Muscle layer of colon (tissue), 2 donors: ENCODE results near the gene HOXA3.

Experiments used
- H3K27ac ChIP-seq: one replicate; pipeline ENCODE4 v1.7.0; 2013; ENCODE audit warnings: low read depth, mild to moderate bottlenecking, low read length, moderate library complexity
- H3K27me3 ChIP-seq, 2 donors: one replicate each; pipeline ENCODE4 v1.7.0; 2013; ENCODE audit warnings: low read length in 2 of 2, mild to moderate bottlenecking in 2 of 2; ENCODE audit not compliant: insufficient read depth in 2 of 2, control insufficient read depth in 1 of 2
- H3K36me3 ChIP-seq: one replicate; pipeline ENCODE4 v1.7.0; 2013; ENCODE audit warnings: mild to moderate bottlenecking, low read length; ENCODE audit not compliant: insufficient read depth
- H3K4me1 ChIP-seq: one replicate; pipeline ENCODE4 v1.7.0; 2013; ENCODE audit warnings: mild to moderate bottlenecking, low read length; ENCODE audit not compliant: insufficient read depth
- H3K4me3 ChIP-seq, 2 donors: one replicate each; pipeline ENCODE4 v1.7.0; 2013; ENCODE audit warnings: low read length in 2 of 2, low read depth in 1 of 2, mild to moderate bottlenecking in 1 of 2, moderate library complexity in 1 of 2
- H3K9ac ChIP-seq: one replicate; pipeline ENCODE4 v1.7.0; 2013; ENCODE audit warnings: low read length
- H3K9me3 ChIP-seq: one replicate; pipeline ENCODE4 v1.7.0; 2013; ENCODE audit warnings: mild to moderate bottlenecking, low read length
- donor health status: abdominal sarcoma.
- donor health status: Adenocarcinoma of cecum.

The HOXA3 gene

GRCh38 chr7:27174874-27175625 lies 22.7 kb upstream of the HOXA3 start:
- Histone ChIP-seq H3K9ac (peak overlapping the region; percentile 59), H3K9me3 (no peaks in the 10 kb centered on the region), H3K4me1 (peaks cover 13% of the 10 kb centered on the region), H3K27ac (peak overlapping the region; percentile 93), H3K4me3 (peak overlapping the region; percentile 67 to 74), H3K36me3 (peaks cover 7% of the 10 kb centered on the region), H3K27me3 (peaks cover 0 to 5% of the 10 kb centered on the region in 2 donors)

GRCh38 chr7:27173956-27174873 lies 21.8 kb upstream of the HOXA3 start, which contains the start of gene HOXA10:
Gene HOXA10, minus strand, starts transcription at chr7:27174320. Its CDS starts 14 bp downstream, at chr7:27174306.
- peaks cover 12% of the 10 kb centered on the region for H3K4me1 ChIP-seq
- peaks cover 0 to 5% of the 10 kb centered on the region in 2 donors for H3K27me3 ChIP-seq
- H3K36me3 ChIP-seq = peaks cover 7% of the 10 kb centered on the region
- H3K9me3 ChIP-seq = no peaks in the 10 kb centered on the region
- peak within 1 kb of the TSS; percentile 93 for H3K27ac ChIP-seq
- peak within 1 kb of the TSS; percentile 89 for H3K9ac ChIP-seq
- peak within 1 kb of the TSS; percentile 67 to 74 for H3K4me3 ChIP-seq

GRCh38 chr7:27173511-27173955 lies 21.1 kb upstream of the HOXA3 start:
- Histone ChIP-seq H3K9ac (peak overlapping the region; percentile 89), H3K27ac (peak overlapping the region; percentile 93), H3K36me3 (peaks cover 7% of the 10 kb centered on the region), H3K4me3 (peak overlapping the region; percentile 67 to 74), H3K27me3 (peaks cover 0 to 5% of the 10 kb centered on the region in 2 donors), H3K4me1 (peaks cover 12% of the 10 kb centered on the region), H3K9me3 (no peaks in the 10 kb centered on the region)

GRCh38 chr7:27172823-27173510 lies 20.6 kb upstream of the HOXA3 start:
- Histone ChIP-seq H3K36me3 (peaks cover 7% of the 10 kb centered on the region), H3K4me1 (peaks cover 12% of the 10 kb centered on the region), H3K9ac (peak overlapping the region; percentile 89), H3K27me3 (peaks cover 0 to 5% of the 10 kb centered on the region in 2 donors), H3K9me3 (no peaks in the 10 kb centered on the region), H3K27ac (peak overlapping the region; percentile 93), H3K4me3 (peak overlapping the region; percentile 67 to 74)

- peak overlapping the region; percentile 89 for H3K9ac ChIP-seq
- H3K27me3 ChIP-seq = peaks cover 0 to 5% of the 10 kb centered on the region in 2 donors
- H3K9me3 ChIP-seq = no peaks in the 10 kb centered on the region
- H3K4me1 ChIP-seq = peaks cover 12% of the 10 kb centered on the region
- peak overlapping the region; percentile 93 for H3K27ac ChIP-seq
- peak overlapping the region; percentile 67 to 74 for H3K4me3 ChIP-seq
- H3K36me3 ChIP-seq = peaks cover 7% of the 10 kb centered on the region
These were observed 20.0 kb upstream of the HOXA3 start for GRCh38 chr7:27172315-27172774.

- H3K27ac ChIP-seq = peak overlapping the region; percentile 93
- peaks cover 9% of the 10 kb centered on the region for H3K4me1 ChIP-seq
- H3K9ac ChIP-seq = peak overlapping the region; percentile 89
- peak overlapping the region; percentile 67 to 74 for H3K4me3 ChIP-seq
- peaks cover 0 to 8% of the 10 kb centered on the region in 2 donors for H3K27me3 ChIP-seq
- peaks cover 7% of the 10 kb centered on the region for H3K36me3 ChIP-seq
- H3K9me3 ChIP-seq = no peaks in the 10 kb centered on the region
These were observed 19.4 kb upstream of the HOXA3 start for GRCh38 chr7:27171637-27172314.

- peaks cover 7% of the 10 kb centered on the region for H3K36me3 ChIP-seq
- peaks cover 8% of the 10 kb centered on the region for H3K4me1 ChIP-seq
- peaks cover 0 to 13% of the 10 kb centered on the region in 2 donors for H3K27me3 ChIP-seq
- peak overlapping the region; percentile 89 for H3K9ac ChIP-seq
- no peaks in the 10 kb centered on the region for H3K9me3 ChIP-seq
- H3K4me3 ChIP-seq = peak overlapping the region; percentile 67 to 74
- peak overlapping the region; percentile 93 for H3K27ac ChIP-seq
These were observed 18.9 kb upstream of the HOXA3 start for GRCh38 chr7:27171325-27171636.

GRCh38 chr7:27170426-27171324 lies 18.3 kb upstream of the HOXA3 start:
- Histone ChIP-seq H3K9ac (peak overlapping the region; percentile 89), H3K27ac (peak overlapping the region; percentile 100), H3K36me3 (peaks cover 7% of the 10 kb centered on the region), H3K4me1 (peaks cover 8% of the 10 kb centered on the region), H3K27me3 (peaks cover 0 to 18% of the 10 kb centered on the region in 2 donors), H3K9me3 (no peaks in the 10 kb centered on the region), H3K4me3 (peak overlapping the region; percentile 67 to 74)

- H3K9me3 ChIP-seq = no peaks in the 10 kb centered on the region
- peak overlapping the region; percentile 100 for H3K27ac ChIP-seq
- H3K4me1 ChIP-seq = peaks cover 3% of the 10 kb centered on the region
- peaks cover 0 to 23% of the 10 kb centered on the region in 2 donors for H3K27me3 ChIP-seq
- H3K4me3 ChIP-seq = peak overlapping the region; percentile 67 to 74
- peak overlapping the region; percentile 83 for H3K9ac ChIP-seq
- peaks cover 7% of the 10 kb centered on the region for H3K36me3 ChIP-seq
These were observed 17.5 kb upstream of the HOXA3 start for GRCh38 chr7:27169658-27170425.
